ENCODE measurements around the gene DGKB. TPM values are rescaled to one million over a fixed set of nuclear protein-coding genes. Genes with fewer than 3 reads are reported as not detected.

The DGKB gene
- total RNA-seq (2021; ENCODE audit: unreplicated experiment) (not detected), Bru-seq, nascent RNA (percentile 8 among the genes with signal in this experiment), BruChase-seq, experiment 1, labeled RNA remaining after a 2-hour chase (percentile 4 among the genes with signal in this experiment), BruChase-seq, experiment 2, labeled RNA remaining after a 6-hour chase (percentile 3 among the genes with signal in this experiment)
- polyA plus RNA-seq (2012; ENCODE audit: insufficient read length) = not detected
- long read RNA-seq = 0 reads

GRCh38 chr7:14902589-14903067 is at the start of gene DGKB:
DGKB (minus strand) TSS chr7:14902751.
- Histone ChIP-seq H3K4me3 (ENCODE audit: low read depth in 2 of 2, low read length in 2 of 2) (peak within 1 kb of the TSS; percentile 14 to 27; a peak in 3 of 4 replicates), H3K27me3 (ENCODE audit: control insufficient read depth, insufficient read depth, low read length) (no peaks in the 10 kb centered on the region), H3K4me1 (ENCODE audit: control insufficient read depth, insufficient read depth, low read length) (no peaks in the 10 kb centered on the region), H3K36me3 (ENCODE audit: control insufficient read depth, insufficient read depth, low read length) (no peaks in the 10 kb centered on the region), H3K9me3 (ENCODE audit: control insufficient read depth, insufficient read depth, low read depth, low read length) (no peaks in the 10 kb centered on the region; the same call in 1 of the 2 replicates), H3K27ac (ENCODE audit: low read length) (no peak within 1 kb of the TSS)
- TF ChIP-seq TCF7L2 (IDR thresholded peaks at IDR 0.05; ENCODE audit: low read depth, low read length) (no peak), REST (IDR thresholded peaks at IDR 0.05; ENCODE audit: insufficient read depth in 1 of 2, low read depth in 2 of 2, low read length in 1 of 2) (no peak)
- CTCF ChIA-PET = no interaction called here
- POLR2A ChIA-PET = no interaction called here
- in situ Hi-C loops (cut with HindIII; ENCODE audit: low pct_unique_long_range_greater_than_20kb, low sequenced_read_pairs) = no loop called here
- intact Hi-C loops (cut with micrococcal nuclease; ENCODE audit: unreplicated experiment) = no loop called here
- DNase-seq (ENCODE audit: low read depth, low spot score) = no peak
- peak; percentile 58; the same call in 1 of the 2 replicates for ATAC-seq
- BruUV-seq (replicated peaks) = no TSS peak

- Histone ChIP-seq H3K36me3 (ENCODE audit: control insufficient read depth, insufficient read depth, low read length) (no peaks in the 10 kb centered on the region), H3K27me3 (ENCODE audit: control insufficient read depth, insufficient read depth, low read length) (no peaks in the 10 kb centered on the region), H3K27ac (ENCODE audit: low read length) (no peak overlapping the region), H3K9me3 (ENCODE audit: control insufficient read depth, insufficient read depth, low read depth, low read length) (no peaks in the 10 kb centered on the region), H3K4me3 (ENCODE audit: low read depth in 2 of 2, low read length in 2 of 2) (no peak overlapping the region), H3K4me1 (ENCODE audit: control insufficient read depth, insufficient read depth, low read length) (no peaks in the 10 kb centered on the region)
- intact Hi-C loops (cut with micrococcal nuclease; ENCODE audit: unreplicated experiment) = no loop called here
- BruUV-seq (replicated peaks) = no TSS peak
- in situ Hi-C loops (cut with HindIII; ENCODE audit: low pct_unique_long_range_greater_than_20kb, low sequenced_read_pairs) = no loop called here
- ChIA-PET POLR2A (interaction anchor here (0.6 kb wide), 1 partner anchor 733 kb away, joined by 4 read pairs; no protein-coding TSS in a partner anchor), CTCF (no interaction called here)
- ATAC-seq (no peak), DNase-seq (ENCODE audit: low read depth, low spot score) (no peak)
- TF ChIP-seq CTCF (IDR thresholded peaks at IDR 0.05) (no peak), SIN3A (IDR thresholded peaks at IDR 0.05; ENCODE audit: borderline replicate concordance, insufficient read depth, low read depth, low read length) (no peak), TCF7L2 (IDR thresholded peaks at IDR 0.05; ENCODE audit: low read depth, low read length) (no peak), REST (IDR thresholded peaks at IDR 0.05; ENCODE audit: insufficient read depth in 1 of 2, low read depth in 2 of 2, low read length in 1 of 2) (no peak), POLR2AphosphoS5 (IDR thresholded peaks at IDR 0.05; ENCODE audit: low read depth, low read length) (no peak)
Measured at GRCh38 chr7:14950013-14950412, 47.5 kb upstream of the DGKB start.
